SH-SY5Y (cell line): Measurements from ENCODE around the gene CD47.

Source experiments
- GATA2 ChIP-seq: IDR thresholded peaks from 2 replicates; pipeline ENCODE4 v1.6.1; 2011; ENCODE audit warnings: mild to moderate bottlenecking, low read depth, low read length
- GATA3 ChIP-seq: IDR thresholded peaks from 2 replicates; pipeline ENCODE4 v1.6.1; 2011; ENCODE audit warnings: low read depth, mild to moderate bottlenecking, low read length, moderate library complexity

DNA sequence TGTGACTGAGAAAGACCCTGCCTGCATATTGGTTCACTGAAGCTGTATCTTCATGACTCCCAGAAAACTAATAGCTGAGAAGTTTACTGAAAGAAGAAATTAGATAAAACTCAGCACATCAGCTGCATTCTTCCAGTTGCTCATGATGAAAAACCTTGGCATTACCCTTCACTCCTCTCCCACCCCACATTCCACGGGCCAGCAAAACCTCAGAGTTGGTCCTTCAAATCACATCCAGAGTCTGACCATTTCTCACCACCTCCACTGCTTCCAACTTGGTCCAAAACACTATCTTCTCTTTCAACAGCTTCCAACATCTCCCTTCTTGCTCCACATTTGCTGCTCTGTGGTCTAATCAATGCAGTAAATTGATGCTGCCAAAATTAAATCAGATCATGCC lies 97.1 kb downstream of the CD47 start:
- no peak for TF ChIP-seq GATA3
- no peak for TF ChIP-seq GATA2
